AG04450 (cell line): ENCODE data around the gene C11orf42. TPM values are rescaled to one million over a fixed set of nuclear protein-coding genes. Genes with fewer than 3 reads are reported as not detected.

ENCODE experiments used
- CTCF ChIA-PET: fragments of 300-600, 350-600 bp; formaldehyde crosslinking; extraction: SDS; loops from one replicate; lab custom pipeline; 2022; ENCODE audit warnings: antibody characterized with exemption, inconsistent platforms; lab: Charles Lee
- POLR2A ChIA-PET: fragments of 350-600 bp; formaldehyde crosslinking; extraction: SDS; loops from one replicate; lab custom pipeline; 2021; ENCODE audit warnings: antibody characterized with exemption, inconsistent platforms; lab: Yijun Ruan, JAX
- DNase-seq: peaks from one replicate; pipeline ENCODE4 v3.0.0-alpha.2; 2011; ENCODE audit warnings: low read depth, low spot score
- H3K27ac ChIP-seq: one replicate; pipeline ENCODE4 v1.5.1; 2012; ENCODE audit warnings: low read depth, low read length, control low read depth
- H3K27me3 ChIP-seq: one replicate; pipeline ENCODE4 v1.6.0; 2012; ENCODE audit warnings: low read length; ENCODE audit not compliant: control insufficient read depth, insufficient read depth
- H3K4me3 ChIP-seq: 2 replicates; pipeline ENCODE4 v1.5.1; 2011; ENCODE audit warnings: mild to moderate bottlenecking, low read depth, low read length, control low read depth
- H3K9me3 ChIP-seq: 2 replicates; pipeline ENCODE4 v1.5.1; 2012; ENCODE audit warnings: low read length; ENCODE audit not compliant: control insufficient read depth, insufficient read depth
- CTCF ChIP-seq: IDR thresholded peaks from 2 replicates; pipeline ENCODE4 v1.5.1; 2011; ENCODE audit warnings: low read depth, low read length, control low read depth, inconsistent platforms
- polyA plus RNA-seq: library from polyadenylated mRNA; depleted of rRNA; stranded (reverse); fragments of >200 nt; gene quantifications from 2 replicates; pipeline ENCODE4 v1.2.3, GENCODE V29; 2011

C11orf42 gene
- polyA plus RNA-seq, 1 experiment = not detected

GRCh38 chr11:6194065-6194581, 11.2 kb upstream of the C11orf42 start:
- no peak for DNase-seq
- no peak overlapping the region for H3K27ac ChIP-seq
- TF ChIP-seq CTCF = no peak
- H3K4me3 ChIP-seq = no peak overlapping the region
- H3K27me3 ChIP-seq = peaks cover 2% of the 10 kb centered on the region
- H3K9me3 ChIP-seq = no peaks in the 10 kb centered on the region
- POLR2A ChIA-PET = no interaction called here
- CTCF ChIA-PET = no interaction called here

GRCh38 chr11:6196396-6196795, 9.0 kb upstream of the C11orf42 start:
- ChIA-PET POLR2A (no interaction called here), CTCF (interaction anchor here (1.4 kb wide), 1 partner anchor 166 kb away, joined by 4 read pairs; no protein-coding TSS in a partner anchor)
- H3K27me3 ChIP-seq = peaks cover 2% of the 10 kb centered on the region
- no peak overlapping the region for H3K4me3 ChIP-seq
- no peak overlapping the region for H3K27ac ChIP-seq
- TF ChIP-seq CTCF = no peak
- DNase-seq = no peak
- H3K9me3 ChIP-seq = no peaks in the 10 kb centered on the region

GRCh38 chr11:6197466-6198200, 7.7 kb upstream of the C11orf42 start:
- POLR2A ChIA-PET = no interaction called here
- Histone ChIP-seq H3K4me3 (no peak overlapping the region), H3K27ac (no peak overlapping the region), H3K9me3 (no peaks in the 10 kb centered on the region), H3K27me3 (peaks cover 2% of the 10 kb centered on the region)
- TF ChIP-seq CTCF = no peak
- DNase-seq = no peak
- CTCF ChIA-PET = interaction anchor here (1.1 kb wide), 1 partner anchor 155 kb away, joined by 3 read pairs; no protein-coding TSS in a partner anchor

- POLR2A ChIA-PET = no interaction called here
- H3K27me3 ChIP-seq = peaks cover 2% of the 10 kb centered on the region
- TF ChIP-seq CTCF = no peak
- H3K27ac ChIP-seq = no peak within 1 kb of the TSS
- no peaks in the 10 kb centered on the region for H3K9me3 ChIP-seq
- H3K4me3 ChIP-seq = no peak within 1 kb of the TSS
- no peak for DNase-seq
- CTCF ChIA-PET = no interaction called here
Measured at GRCh38 chr11:6199174-6199810, 6.1 kb upstream of the C11orf42 start, which contains the start of gene OR52W1. Gene OR52W1, plus strand, starts transcription at chr11:6199224. Its CDS starts 0 bp downstream, at chr11:6199224.

- no peak overlapping the region for H3K27ac ChIP-seq
- no peak for TF ChIP-seq CTCF
- H3K4me3 ChIP-seq = no peak overlapping the region
- POLR2A ChIA-PET = no interaction called here
- CTCF ChIA-PET = interaction anchor here (1.6 kb wide), 1 partner anchor 162 kb away, joined by 5 read pairs; no protein-coding TSS in a partner anchor
- peaks cover 2% of the 10 kb centered on the region for H3K27me3 ChIP-seq
- no peaks in the 10 kb centered on the region for H3K9me3 ChIP-seq
- DNase-seq = no peak
Measured at GRCh38 chr11:6200975-6201374, 4.4 kb upstream of the C11orf42 start.
